ENCODE data around the gene MTOR.

The MTOR gene

DNA sequence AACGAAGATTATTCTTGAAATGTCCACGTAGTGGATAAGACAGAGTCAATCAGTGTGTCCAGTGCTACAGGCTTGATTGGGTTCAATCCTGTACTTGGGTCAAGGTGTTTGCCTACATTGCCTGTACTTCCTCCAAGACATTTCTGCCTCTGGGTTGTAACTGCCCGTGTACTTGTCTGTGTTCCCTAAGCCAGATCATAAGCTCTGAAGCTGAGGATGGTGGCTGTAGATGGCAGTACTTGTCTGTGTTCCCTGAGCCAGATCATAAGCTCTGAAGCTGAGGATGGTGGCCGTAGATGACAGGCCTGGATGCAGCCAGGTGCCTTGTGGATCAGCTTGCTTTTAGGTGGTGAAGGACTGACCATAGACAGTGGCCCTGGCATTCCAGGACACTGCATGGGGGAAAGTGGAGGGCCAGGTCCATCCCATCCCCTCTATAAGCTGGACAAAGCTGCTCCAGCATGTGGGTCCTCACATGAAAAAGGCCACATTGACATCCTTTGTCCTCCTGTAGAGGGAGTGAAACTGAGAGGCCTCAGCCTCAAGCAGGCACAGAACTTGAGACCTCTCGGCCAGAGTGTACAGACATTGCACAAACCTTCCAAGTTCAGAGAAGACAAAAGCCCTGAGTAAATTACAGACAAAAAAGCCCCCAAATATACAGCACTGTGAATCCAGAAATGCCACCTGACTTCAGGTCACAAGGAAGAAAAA lies 200.5 kb downstream of the MTOR start:
- DNase-seq (ENCODE audit: low spot score): no peak

GRCh38 chr1:11059968-11060830 lies 202.2 kb downstream of the MTOR start, which contains the start of gene SRM:
Gene SRM (minus strand): TSS chr1:11060018. CDS start chr1:11059943, 75 bp downstream.
- DNase-seq (ENCODE audit: low spot score): peak; percentile 90

- no peak for DNase-seq (ENCODE audit: low spot score)
Observed at GRCh38 chr1:11059155-11059967, 203.0 kb downstream of the MTOR start.

DNA sequence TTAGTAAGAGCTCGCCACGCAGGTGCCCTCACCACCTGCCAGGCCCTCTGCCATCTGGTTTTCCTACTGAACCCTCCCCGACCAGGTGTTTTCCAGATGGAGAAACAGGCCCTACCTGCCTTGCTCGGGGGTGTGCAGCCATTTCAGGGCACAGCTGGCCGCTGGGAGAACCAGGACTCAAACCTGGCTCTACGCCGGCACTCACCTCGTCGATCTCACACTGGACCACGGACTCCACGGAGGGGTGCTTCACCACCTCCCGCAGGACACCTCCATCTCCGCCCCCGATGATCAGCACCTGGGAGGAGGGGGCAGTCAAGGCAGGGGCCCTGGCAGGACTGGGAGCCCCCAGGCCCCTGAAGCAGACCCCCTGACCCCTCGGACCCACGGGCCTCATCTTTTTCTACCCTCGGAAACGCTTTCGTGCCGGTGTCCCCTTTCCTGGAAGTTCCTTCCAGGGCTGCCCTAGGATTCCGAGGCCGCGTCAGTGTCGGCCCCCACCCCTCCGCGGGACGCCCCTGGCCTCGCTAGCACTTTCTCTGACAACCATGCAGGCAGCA lies 203.7 kb downstream of the MTOR start:
- no peak for DNase-seq (ENCODE audit: low spot score)

- DNase-seq (ENCODE audit: low spot score): no peak
Observed at GRCh38 chr1:11058026-11058425, 204.3 kb downstream of the MTOR start.

GRCh38 chr1:11057477-11057876 lies 204.9 kb downstream of the MTOR start:
- no peak for DNase-seq (ENCODE audit: low spot score)

Measured in kidney capillary endothelial cell (primary cell).